HG03280 (cell line): ENCODE measurements around the gene PARD3B.

Source experiments
- ATAC-seq: cut with Tn5 transposase; IDR thresholded peaks from one replicate; pipeline ENCODE4 v1.9.1; 2021; ENCODE audit warnings: mild to moderate bottlenecking, moderate library complexity; ENCODE audit not compliant: unreplicated experiment

Gene PARD3B

DNA sequence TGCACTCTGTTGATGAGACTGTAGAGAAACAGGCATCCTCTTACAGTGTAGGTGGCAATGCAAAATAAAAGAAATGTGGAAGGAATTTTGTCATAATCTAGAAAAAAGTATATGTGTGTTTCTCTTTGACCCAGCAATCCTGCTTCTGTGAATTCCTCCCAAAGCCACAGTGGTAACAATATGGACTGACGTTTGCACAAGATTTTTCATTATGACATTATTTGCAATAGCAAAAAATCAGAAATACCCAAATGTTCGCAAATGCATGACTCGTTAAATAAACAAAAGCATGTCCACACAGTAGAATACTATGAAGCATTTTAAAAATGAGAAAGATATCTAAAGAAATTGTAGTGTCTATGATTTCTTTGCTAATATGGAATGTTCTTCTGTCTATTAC, 881.8 kb downstream of the PARD3B start:
- ATAC-seq = no peak

- no peak for ATAC-seq
Observed at GRCh38 chr2:205428811-205429210, 883.5 kb downstream of the PARD3B start.

GRCh38 chr2:205435970-205436369, 890.7 kb downstream of the PARD3B start:
- no peak for ATAC-seq

DNA sequence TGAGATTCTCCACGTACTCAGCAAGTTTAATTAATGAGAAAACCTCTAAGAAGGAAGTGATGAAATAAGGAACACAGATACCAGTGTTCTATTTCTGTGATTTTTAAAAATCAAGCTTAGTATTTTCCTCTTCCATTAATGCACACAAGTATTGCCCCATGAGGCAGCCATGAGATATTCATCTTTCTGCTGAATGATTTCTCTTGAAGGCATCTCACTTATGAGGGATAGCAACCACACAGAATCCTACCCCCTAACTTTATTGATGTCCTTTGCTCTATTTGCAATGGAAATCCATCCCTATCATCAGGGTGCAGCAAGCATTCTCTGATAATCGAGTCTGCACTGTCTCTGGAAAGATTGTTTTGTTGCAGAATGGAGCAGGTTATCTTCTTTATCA, 893.0 kb downstream of the PARD3B start:
- ATAC-seq = no peak

DNA sequence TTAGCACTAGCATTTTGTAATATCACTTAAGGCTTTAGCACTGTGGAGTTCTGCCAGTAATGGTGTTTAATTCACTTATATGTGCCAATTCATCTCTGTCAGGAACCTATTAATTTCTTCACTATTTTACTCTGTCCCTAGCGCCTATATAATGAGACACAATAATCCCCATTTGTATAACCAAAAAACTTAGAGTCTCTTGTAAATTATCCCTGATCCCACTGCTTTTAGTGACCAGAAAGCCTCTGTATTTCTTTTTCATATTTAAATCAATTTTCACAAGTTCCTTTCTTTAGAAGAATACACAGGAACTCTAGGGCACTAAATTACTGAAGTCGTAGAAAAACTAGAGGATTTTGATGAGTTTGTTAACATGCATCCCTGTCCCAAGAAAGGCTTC, 894.3 kb downstream of the PARD3B start:
- no peak for ATAC-seq

DNA sequence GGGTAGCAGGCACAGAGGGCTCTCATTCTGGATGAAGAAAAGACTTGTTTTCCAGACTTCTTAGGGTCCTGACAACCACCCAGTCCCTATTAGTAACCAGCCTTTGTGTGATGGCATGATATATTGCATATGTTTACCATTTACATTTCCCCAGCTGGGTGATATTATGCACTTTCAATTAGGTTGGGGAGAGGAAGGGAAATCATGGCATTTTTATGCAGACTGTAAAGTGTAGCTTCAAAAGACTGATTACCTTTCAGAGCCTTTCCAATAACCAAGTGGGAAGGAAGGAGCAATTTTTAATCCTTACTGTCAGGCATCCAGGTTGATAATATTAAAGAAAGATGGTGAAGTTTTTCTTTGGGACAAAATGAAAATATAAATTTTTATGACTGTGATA, 896.2 kb downstream of the PARD3B start:
- ATAC-seq = no peak

- ATAC-seq = no peak
Observed at GRCh38 chr2:205448189-205448588, 902.9 kb downstream of the PARD3B start.

DNA sequence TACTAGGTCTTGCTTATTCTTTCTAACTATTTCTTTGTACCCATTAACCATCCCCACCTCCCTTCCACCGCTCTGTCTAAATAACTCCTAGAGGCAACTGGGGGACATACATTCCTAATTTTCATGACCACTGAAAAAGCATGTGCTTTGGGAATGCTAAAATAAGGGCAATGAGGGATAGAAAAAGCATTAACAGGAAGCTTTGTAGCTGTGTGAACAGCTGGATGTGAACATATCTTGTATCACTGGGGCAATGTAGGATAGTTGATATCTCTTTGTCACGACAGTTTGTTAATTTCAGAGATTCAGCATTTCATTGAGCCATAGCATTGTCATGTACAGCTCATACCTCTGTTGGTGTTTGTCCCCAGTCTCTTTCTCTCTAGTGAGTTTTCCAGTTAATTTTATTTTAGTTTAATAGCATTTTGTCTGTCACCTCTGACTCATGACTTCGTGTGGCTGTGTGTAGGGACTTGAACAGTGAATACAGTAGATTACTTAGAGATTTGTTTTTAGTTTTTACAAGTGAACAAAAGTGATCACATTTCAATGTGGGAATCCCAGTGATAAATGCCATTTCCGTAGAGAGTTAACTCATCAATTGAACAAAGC, 906.7 kb downstream of the PARD3B start:
- no peak for ATAC-seq

DNA sequence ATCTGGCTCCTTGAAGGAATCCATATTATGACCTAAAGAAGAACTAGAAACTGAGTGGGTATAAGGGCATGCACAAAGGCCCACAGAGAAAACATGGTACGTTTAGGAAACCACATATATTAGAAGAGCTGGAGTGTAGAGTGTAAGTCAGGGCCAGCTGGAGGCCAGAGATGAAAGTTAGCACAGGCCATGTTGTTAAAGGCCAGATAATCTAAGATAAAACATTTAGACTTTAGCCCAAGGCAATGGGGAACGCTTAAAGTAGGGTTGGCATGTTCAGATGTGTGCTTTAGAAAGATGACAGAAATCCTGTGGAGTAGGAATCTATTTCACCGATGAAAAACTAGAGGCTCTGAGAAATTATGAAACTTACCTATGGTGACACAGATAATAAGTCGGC, 907.9 kb downstream of the PARD3B start:
- ATAC-seq = no peak

DNA sequence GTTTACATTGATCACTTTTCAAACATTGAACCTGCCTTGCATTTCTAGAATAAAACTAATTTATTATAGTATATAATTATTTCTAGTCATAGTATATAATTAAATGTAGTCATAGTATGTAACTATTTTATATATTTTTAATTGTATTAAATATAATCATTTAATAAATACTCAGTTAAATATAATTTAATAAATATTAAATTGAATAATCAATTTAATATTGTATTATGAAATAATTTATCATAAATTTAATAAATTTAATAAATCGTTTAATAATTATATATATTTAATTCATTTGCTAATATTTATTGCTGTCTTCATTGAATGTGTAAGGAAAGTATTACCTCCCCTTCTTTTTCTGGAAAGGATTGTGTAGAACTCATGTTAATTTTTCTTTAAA, 911.4 kb downstream of the PARD3B start:
- no peak for ATAC-seq

DNA sequence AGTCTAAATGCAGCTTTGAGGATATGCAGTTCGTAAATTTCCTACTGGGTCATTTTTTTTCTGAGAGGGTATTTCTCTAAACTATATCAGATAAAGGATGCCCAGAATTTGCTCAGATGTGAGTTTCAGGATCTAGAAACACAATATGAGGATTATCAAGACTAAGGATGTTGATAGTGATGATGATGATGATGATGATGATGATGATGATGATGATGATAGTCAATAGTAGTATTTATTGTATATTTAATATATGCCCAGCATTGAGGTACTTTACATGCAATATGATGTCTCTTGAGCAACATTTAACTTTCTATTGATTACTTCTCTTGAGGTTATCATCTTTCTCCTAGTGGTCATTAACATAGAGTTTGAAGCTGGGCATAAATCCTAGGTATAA, 914.9 kb downstream of the PARD3B start:
- no peak for ATAC-seq

DNA sequence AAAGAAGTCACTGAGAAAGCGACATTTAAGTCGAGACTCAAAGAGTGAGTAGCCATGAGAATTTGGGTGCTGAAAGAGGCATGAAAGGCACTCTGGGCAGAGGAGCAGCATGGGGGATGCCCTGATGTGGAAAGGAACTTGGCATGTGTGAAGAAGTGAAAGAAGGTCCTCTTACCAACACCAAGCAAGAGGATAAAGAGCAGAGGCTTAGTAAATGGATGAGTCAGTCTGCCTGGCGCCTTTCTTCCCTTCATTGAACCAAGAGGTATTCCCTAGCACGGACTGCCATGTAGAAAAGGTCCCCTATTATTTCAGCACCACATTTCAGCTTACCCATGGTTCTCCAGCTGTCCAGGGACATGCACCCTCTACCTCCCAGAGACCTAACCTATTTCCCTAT, 915.9 kb downstream of the PARD3B start:
- ATAC-seq = no peak

DNA sequence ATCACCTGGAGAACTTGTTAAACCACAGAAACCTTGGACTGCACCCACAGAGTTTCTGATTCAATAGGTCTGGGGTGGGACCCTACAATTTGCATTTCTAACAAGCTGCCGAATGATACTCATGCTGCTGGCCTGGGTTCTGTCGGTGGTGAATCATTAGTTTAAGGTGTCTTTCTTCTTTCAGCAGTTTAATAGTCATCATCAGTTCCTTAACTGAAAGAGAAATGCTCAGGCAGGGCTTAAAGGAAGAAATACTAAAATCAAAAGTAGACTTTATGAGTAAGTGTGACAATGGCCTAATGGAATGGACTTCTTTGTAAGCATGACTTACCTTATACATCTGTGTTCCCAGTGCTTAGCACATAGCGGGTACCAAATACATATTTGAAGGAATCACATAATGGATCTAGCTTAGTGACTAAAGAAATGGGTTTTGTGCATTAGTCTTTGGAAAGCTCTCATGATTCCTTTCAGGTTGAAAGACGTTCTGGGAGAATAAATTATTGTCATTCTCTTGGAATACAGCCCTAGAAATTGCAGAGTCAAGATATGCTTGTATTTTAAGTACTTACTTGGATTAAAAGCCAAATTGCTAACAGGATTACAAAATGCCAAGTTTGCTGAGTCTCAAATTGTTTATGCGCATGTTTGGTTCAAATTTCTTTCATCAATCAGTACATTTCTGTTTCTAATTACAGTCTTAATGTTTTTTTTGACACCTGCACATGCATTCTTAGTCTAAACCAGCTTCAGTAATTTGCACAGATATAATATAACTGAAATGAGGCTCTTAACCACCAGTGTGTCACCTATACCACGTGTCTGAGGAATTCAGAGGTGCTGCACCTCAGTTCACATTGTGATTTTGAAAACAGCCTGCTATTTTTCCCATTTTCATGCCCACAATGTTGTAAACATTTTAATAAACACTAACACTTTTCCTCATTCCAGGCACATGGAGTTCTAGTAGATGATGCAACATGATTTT, 916.7 kb downstream of the PARD3B start:
- ATAC-seq = no peak

DNA sequence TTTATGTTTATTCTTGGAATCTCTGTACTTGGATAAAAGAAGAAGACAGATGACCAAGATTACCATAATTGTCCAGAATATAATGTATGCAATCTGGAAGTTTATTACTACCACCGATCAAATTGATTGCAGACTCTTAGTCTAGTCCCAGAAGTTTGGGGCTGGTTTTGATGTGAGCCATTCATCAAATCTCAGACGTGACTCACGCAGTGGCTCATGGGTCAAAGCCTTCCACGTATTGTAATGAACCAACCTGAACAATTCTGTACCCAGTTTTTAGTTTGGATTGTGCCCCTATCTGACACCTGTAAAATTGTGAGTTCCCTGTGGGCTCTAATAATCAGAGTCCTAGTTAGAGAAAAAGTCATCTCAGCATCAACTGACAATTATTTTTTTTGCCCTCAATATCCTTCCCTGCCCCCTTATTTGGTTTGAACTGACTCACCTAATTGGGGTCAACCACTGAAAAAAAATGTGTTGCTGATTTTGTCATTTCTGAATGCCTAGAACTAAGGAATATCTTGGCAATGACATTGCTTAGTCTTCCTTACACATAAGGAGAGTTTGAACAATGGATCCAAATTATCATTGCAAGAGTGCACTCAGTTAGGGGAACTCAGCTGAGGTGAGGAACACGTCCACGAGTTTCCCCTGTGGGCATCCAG, 917.5 kb downstream of the PARD3B start:
- ATAC-seq = no peak

DNA sequence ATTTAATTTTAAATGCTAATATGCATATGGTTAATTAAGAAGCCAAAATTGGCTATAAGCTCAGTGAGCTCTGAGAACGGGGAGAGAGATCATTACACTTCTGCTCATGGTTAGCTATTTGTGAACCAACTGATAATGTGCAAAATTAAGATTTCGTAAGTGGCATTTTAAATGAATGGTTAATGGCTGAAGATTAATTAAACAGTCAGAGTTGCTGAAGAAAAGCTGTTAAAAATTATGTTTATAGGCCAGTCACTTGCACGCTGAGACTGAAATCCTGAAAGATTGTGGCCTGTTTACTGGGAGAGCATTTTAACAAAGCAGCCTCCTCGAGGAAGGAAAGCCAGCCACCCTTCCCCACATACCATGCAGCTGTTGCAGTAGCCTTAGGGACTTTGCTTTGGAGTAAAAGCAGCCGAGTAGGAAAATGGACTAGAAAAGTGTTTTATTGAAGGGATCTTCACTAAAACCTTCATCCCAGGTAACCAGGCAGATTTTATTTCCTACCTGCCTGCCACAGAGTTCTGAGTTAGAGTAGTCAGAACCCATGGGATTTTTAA, 918.3 kb downstream of the PARD3B start:
- no peak for ATAC-seq

GRCh38 chr2:205464681-205465080, 919.4 kb downstream of the PARD3B start:
- no peak for ATAC-seq

DNA sequence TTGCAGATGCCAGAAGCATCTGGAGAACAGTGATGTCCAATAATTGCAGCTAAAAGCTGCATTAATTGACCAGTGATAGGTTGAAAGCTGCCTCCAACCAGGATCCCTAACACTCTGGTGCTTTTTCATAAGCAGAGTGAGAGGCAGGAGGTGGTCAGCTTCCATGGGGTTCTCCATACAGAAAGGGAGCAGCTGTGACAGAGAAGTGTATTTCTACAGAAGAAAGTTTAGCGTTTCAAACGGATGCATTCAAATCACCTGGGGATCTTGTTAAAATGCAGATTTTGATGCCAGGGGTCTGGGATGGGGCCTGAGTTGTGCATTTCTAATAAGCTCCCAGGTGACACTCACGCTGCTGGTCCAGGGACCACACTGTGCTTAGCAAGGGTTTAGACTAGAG, 920.5 kb downstream of the PARD3B start:
- no peak for ATAC-seq

DNA sequence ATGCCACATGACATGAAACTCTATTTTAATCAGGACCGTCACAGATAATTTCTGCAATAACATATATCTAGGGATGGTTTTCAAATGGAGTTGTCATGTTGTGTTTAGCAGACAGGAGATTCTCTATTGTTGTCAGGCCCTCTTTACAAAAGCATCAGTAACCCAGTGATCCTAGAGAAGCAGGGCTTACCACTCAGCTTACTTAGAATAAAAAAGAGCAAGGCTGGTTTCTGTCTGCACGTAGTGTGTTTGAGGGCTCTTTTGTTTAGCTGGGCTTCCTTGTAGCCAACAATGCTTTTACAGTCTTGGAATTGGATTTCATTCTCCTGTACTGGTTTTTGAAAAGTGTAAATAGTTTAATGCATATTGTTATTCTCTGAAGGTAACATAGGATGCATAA, 926.5 kb downstream of the PARD3B start:
- no peak for ATAC-seq

- ATAC-seq = no peak
Observed at GRCh38 chr2:205473791-205474190, 928.5 kb downstream of the PARD3B start.

DNA sequence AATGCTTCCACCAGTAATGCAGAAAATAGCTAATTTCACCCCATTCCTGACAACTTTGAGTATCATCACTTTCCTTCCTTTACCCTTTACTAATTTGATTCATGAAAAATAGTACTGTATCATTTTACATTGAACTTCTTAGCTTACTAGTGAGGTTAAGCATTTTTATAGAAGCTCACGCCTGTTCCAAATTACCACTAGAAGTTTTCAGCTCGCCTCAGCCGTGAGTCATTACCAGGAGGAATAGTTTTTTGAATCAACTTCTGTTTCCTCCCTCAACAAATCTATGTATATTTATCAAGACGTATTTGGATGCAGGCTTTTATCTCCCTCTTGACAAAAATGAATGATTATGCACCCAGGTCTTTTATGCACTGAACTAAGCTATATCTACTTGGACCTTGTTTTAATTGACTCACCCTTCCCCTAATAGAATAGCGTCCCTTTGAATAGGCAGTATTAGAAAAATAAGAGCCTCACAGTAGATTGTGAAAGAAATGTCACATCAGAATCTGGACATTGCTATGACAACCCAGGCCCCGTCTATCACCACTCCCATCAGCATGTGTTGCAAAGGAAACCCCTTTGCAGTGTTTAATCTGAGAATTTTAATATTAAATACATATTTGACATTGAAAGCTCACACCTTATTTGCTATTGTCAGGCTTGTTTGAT, 929.6 kb downstream of the PARD3B start:
- no peak for ATAC-seq

GRCh38 chr2:205475416-205475768, 930.1 kb downstream of the PARD3B start:
- no peak for ATAC-seq
